NCI-H524 treated with DMSO at 0.1 percent for 48 hours (cell line): ENCODE data around the gene FEZF1.
"Not testable (repeated sequence)": the region's sequence is repeated elsewhere in the genome, so short reads cannot be mapped to it uniquely, and the experiment has no call there.

ENCODE experiments used
- DNase-seq: peaks from one replicate; lab custom pipeline; 2025; lab: John Stamatoyannopoulos, UW

FEZF1 gene

GRCh38 chr7:122307228-122307621, 2.7 kb upstream of the FEZF1 start:
- DNase-seq: peak; percentile 73

- peak; percentile 33 for DNase-seq
Observed at GRCh38 chr7:122306320-122307227, 2.0 kb upstream of the FEZF1 start.

GRCh38 chr7:122305475-122306319, 1.1 kb upstream of the FEZF1 start:
- DNase-seq: no peak

- DNase-seq: no peak
Observed at GRCh38 chr7:122304996-122305421, 459 bp upstream of the FEZF1 start.

- DNase-seq: no peak
Observed at GRCh38 chr7:122303531-122304318, 825 bp downstream of the FEZF1 start.

GRCh38 chr7:122302761-122303530, 1.6 kb downstream of the FEZF1 start:
- DNase-seq: no peak

GRCh38 chr7:122301858-122302760, 2.4 kb downstream of the FEZF1 start:
- DNase-seq: no peak

- no peak for DNase-seq
Observed at GRCh38 chr7:122300956-122301833, 3.4 kb downstream of the FEZF1 start.

- DNase-seq: no peak
Observed at GRCh38 chr7:122300211-122300932, 4.2 kb downstream of the FEZF1 start.

- no peak for DNase-seq
Observed at GRCh38 chr7:122299624-122300210, 4.8 kb downstream of the FEZF1 start.

- DNase-seq: no peak
Observed at GRCh38 chr7:122298618-122299017, 5.9 kb downstream of the FEZF1 start.

- DNase-seq: no peak
Observed at GRCh38 chr7:122298131-122298530, 6.4 kb downstream of the FEZF1 start.

- DNase-seq: no peak
Observed at GRCh38 chr7:122291189-122291588, 13.4 kb downstream of the FEZF1 start.

GRCh38 chr7:122290476-122290875, 14.1 kb downstream of the FEZF1 start:
- DNase-seq: no peak

- DNase-seq: no peak
Observed at GRCh38 chr7:122289426-122289825, 15.1 kb downstream of the FEZF1 start.

- not testable (repeated sequence) for DNase-seq
Observed at GRCh38 chr7:122284608-122285007, 19.9 kb downstream of the FEZF1 start.

- no peak for DNase-seq
Observed at GRCh38 chr7:122273117-122273516, 31.4 kb downstream of the FEZF1 start.

- DNase-seq: no peak
Observed at GRCh38 chr7:122269241-122269640, 35.3 kb downstream of the FEZF1 start.
